HG03439 (cell line): ENCODE results near the gene ANXA4.
"Not testable (repeated sequence)": the region's sequence is repeated elsewhere in the genome, so short reads cannot be mapped to it uniquely, and the experiment has no call there.

Experiments used
- ATAC-seq: cut with Tn5 transposase; IDR thresholded peaks from one replicate; pipeline ENCODE4 v1.9.1; 2021; ENCODE audit warnings: mild to moderate bottlenecking, moderate library complexity; ENCODE audit not compliant: unreplicated experiment

Gene ANXA4

GRCh38 chr2:69802781-69803367, 60.9 kb downstream of the ANXA4 start:
- ATAC-seq, result not testable (repeated sequence)

- no peak for ATAC-seq
Measured at GRCh38 chr2:69804416-69804815, 62.5 kb downstream of the ANXA4 start.

- no peak for ATAC-seq
Measured at GRCh38 chr2:69805887-69806286, 64.0 kb downstream of the ANXA4 start.

GRCh38 chr2:69807821-69808540, 66.0 kb downstream of the ANXA4 start:
- no peak for ATAC-seq

GRCh38 chr2:69810550-69810949, 68.6 kb downstream of the ANXA4 start:
- ATAC-seq, result no peak

- ATAC-seq, result no peak
Measured at GRCh38 chr2:69811018-69811417, 69.1 kb downstream of the ANXA4 start.

GRCh38 chr2:69811591-69811990, 69.7 kb downstream of the ANXA4 start:
- ATAC-seq, result no peak

- no peak for ATAC-seq
Measured at GRCh38 chr2:69815717-69816116, 73.8 kb downstream of the ANXA4 start.

- no peak for ATAC-seq
Measured at GRCh38 chr2:69816923-69817542, 75.1 kb downstream of the ANXA4 start.

GRCh38 chr2:69817729-69818501, 76.0 kb downstream of the ANXA4 start:
- no peak for ATAC-seq

- ATAC-seq, result no peak
Measured at GRCh38 chr2:69827796-69828540, 86.0 kb downstream of the ANXA4 start.

GRCh38 chr2:69828938-69829255, 87.0 kb downstream of the ANXA4 start:
- ATAC-seq, result peak; percentile 9

- peak; percentile 87 for ATAC-seq
Measured at GRCh38 chr2:69829256-69830044, 87.5 kb downstream of the ANXA4 start, which contains the start of gene GMCL1. Gene GMCL1, plus strand, starts transcription at chr2:69829660. Its CDS starts 233 bp downstream, at chr2:69829893.

GRCh38 chr2:69830045-69830905, 88.3 kb downstream of the ANXA4 start:
- ATAC-seq, result peak; percentile 28

GRCh38 chr2:69830906-69831241, 88.9 kb downstream of the ANXA4 start:
- ATAC-seq, result not testable (repeated sequence)

GRCh38 chr2:69831354-69831905, 89.5 kb downstream of the ANXA4 start:
- no peak for ATAC-seq

GRCh38 chr2:69833752-69834151, 91.8 kb downstream of the ANXA4 start:
- no peak for ATAC-seq

GRCh38 chr2:69835666-69836065, 93.7 kb downstream of the ANXA4 start:
- ATAC-seq, result no peak

- ATAC-seq, result no peak
Measured at GRCh38 chr2:69836316-69836715, 94.4 kb downstream of the ANXA4 start.
